22Rv1 (cell line): ENCODE data around the gene DCTD.

Experiments
- ZFX ChIP-seq: fragments of 450-650 bp; IDR thresholded peaks from 2 replicates; pipeline ENCODE4 v1.6.1; 2017; ENCODE audit warnings: antibody characterized with exemption, borderline replicate concordance
- TF ChIP-seq, protein P1 (sequence below): fragments of 450-650 bp; IDR thresholded peaks from 2 replicates; pipeline ENCODE4 v1.5.1; 2017; ENCODE audit warnings: mild to moderate bottlenecking

DNA sequence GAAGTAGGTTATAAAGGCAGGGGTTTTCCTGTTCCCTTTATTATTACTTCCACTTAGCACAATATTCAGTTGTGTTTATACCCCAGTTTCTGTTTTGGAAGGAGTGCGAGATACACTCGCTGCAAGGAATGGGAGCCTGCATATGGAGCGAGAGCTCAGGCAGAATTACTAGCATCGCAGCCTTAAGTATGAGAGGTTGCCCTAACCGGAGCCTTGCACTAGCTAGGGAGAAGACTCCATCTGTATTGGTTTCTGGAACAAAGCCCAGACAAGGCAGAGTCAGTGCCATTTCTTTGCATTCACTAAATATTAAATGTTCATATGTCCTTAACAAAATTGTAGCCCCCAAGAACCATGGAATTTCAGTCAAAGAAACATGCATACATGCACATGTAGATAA, 6.2 kb upstream of the DCTD start:
- TF ChIP-seq, protein P1, sequence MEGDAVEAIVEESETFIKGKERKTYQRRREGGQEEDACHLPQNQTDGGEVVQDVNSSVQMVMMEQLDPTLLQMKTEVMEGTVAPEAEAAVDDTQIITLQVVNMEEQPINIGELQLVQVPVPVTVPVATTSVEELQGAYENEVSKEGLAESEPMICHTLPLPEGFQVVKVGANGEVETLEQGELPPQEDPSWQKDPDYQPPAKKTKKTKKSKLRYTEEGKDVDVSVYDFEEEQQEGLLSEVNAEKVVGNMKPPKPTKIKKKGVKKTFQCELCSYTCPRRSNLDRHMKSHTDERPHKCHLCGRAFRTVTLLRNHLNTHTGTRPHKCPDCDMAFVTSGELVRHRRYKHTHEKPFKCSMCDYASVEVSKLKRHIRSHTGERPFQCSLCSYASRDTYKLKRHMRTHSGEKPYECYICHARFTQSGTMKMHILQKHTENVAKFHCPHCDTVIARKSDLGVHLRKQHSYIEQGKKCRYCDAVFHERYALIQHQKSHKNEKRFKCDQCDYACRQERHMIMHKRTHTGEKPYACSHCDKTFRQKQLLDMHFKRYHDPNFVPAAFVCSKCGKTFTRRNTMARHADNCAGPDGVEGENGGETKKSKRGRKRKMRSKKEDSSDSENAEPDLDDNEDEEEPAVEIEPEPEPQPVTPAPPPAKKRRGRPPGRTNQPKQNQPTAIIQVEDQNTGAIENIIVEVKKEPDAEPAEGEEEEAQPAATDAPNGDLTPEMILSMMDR = no peak
- TF ChIP-seq ZFX = no peak
